HG03175 (cell line): Measurements from ENCODE around the gene PTPRN2.
"Not testable (repeated sequence)": the region's sequence is repeated elsewhere in the genome, so short reads cannot be mapped to it uniquely, and the experiment has no call there.

Experiments
- ATAC-seq: cut with Tn5 transposase; IDR thresholded peaks from one replicate; pipeline ENCODE4 v1.9.1; 2021; ENCODE audit warnings: mild to moderate bottlenecking, moderate library complexity; ENCODE audit not compliant: unreplicated experiment

The PTPRN2 gene

DNA sequence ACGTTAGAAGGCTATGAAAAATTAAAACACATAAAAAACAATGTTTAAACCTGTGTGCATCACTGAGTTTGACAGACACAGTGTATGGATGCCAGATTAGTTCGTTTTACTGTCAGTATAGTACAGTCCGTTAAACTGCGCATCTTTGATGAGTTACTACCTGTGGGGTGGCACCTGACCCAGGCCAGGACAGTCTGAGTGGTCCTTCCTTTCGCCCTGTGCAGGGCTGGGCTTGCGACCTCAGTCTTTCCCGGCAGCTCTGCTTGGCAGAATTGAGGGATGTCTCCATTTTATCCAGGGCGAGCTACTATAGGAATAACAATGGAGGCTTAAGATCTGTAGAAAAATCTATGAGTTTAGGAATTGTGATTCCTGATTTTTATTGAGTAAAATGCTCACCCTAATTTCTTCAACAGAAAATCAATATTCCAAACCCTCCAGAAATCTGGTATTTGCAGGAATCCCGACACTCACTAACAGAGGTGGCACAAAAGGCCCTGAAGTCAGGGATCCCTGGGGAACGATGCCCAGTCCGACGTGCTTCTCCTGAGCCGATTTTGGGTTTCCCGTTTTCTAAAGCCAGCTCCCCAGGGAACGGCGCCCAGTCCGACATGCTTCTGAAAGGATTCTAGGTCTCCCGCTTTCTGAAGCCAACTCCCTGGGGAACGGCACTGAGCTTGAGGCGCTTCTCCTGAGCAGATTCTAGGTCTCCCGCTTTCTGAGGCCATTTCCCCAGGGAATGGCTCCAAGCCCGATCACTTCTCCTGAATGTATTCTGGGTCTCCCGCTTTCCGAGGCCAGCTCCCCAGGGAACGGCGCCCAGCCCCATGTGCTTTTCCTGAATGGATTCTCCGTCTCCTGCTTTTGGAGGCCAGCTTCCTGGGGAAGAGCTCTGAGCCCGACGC lies 873.2 kb downstream of the PTPRN2 start:
- ATAC-seq, result no peak

GRCh38 chr7:157713591-157713990 lies 874.0 kb downstream of the PTPRN2 start:
- ATAC-seq, result no peak

DNA sequence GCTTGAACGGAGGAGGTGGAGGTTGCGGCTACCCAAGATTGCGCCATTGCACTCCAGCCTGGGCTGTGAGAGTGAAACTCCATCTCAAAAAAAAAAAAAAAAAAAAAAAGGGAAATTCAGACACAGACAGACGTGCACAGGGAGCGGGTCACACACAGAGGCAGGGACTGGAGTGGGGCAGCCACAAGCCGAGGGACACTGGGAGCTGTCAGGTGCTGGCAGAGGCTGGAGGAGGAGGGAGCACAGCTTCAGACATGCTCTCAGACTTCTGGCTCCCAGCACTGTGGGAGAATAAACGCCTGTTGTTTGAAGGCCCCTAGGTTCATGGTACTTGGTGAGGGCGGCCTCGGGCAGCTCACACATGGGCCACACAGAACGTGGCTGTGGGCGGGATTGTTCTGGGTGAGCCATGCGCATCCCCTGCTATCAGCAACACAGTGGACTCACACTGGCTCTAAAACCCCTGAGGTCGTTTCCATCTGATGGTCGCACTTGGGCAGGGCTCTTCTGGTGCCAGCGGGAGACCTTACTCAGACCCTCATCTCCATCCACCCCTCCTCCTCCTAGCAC lies 874.9 kb downstream of the PTPRN2 start:
- no peak for ATAC-seq

DNA sequence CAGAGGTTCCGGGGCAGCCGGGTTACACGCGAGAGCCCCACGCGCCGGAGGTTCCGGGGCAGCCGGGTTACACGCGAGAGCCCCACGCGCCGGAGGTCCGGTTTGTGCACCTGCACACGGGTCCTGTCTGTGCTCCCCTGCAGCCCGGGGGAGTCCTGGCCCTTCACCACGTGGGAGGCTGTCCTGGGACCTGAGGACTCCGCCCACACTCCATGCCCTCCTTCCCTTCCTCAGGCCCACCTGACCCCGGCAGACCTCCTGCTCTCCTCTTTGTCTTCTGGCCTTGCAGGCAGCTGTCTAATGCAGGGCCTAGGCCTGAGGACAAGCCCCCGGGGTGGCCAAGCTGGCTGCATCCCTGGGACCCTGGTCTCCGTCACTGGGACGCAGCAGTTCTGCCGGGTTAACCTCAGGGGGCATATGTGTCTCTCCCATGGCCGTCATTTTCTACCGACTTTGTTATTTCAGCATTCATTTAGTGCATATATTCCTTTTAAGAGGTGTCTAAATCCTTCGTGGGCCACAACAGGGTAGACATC lies 876.2 kb downstream of the PTPRN2 start:
- ATAC-seq, result no peak

DNA sequence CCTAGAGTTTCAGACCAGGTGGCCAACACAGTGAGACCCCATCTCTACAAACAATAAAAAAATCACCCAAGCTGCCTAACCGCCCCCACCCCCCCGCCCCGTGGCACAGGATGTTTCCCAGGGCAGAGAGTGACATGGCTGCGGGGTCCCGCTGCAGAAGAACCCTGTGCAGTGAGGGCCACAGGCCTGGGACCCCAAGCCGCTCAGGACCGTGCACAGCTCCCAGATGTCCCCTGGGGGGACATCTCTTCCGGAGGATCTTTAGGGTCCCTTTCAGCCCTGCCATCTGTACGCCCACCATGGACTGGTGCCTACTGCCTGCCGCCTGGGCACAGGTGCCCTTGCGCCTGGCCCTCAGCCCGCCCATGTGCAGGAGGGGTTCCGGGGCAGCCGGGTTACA lies 877.2 kb downstream of the PTPRN2 start:
- no peak for ATAC-seq

DNA sequence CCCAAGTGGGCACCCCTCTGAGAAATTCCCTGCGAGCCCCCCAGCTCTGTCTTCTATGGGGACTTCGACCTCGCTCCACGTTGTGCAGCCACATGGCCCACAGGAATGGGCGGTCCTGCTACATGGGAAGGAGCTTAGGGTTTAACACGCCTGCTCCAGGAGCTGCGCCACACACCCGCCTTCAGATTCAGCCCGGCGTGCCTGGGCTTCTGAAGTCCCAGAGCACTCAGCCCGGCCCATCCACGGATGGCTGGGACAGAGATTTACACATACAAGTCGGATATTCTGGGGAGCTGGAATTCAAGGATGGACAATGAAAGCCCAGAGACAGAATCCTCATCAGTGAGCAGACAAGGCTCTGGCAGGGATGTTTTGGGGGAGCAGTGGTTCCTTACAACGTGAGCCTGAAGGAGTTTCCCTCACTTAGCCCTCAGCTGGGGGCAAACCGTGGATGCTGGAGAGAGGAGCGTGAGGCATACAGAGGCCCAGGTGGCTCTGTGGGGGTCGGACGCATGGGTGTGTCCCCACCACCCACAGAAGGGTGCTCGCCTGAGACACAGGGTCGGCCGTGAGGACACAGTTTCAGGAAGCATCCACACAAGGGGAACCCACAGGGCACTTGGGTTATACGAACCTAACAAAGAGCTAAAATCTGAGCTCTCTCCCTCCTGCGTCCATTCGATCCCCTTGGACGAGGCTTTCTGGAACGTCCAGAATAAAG lies 877.9 kb downstream of the PTPRN2 start:
- ATAC-seq, result no peak

GRCh38 chr7:157708919-157709295 lies 878.7 kb downstream of the PTPRN2 start:
- no peak for ATAC-seq

- no peak for ATAC-seq
Measured at GRCh38 chr7:157707983-157708918, 879.4 kb downstream of the PTPRN2 start.

GRCh38 chr7:157704365-157704764 lies 883.3 kb downstream of the PTPRN2 start:
- ATAC-seq, result no peak

DNA sequence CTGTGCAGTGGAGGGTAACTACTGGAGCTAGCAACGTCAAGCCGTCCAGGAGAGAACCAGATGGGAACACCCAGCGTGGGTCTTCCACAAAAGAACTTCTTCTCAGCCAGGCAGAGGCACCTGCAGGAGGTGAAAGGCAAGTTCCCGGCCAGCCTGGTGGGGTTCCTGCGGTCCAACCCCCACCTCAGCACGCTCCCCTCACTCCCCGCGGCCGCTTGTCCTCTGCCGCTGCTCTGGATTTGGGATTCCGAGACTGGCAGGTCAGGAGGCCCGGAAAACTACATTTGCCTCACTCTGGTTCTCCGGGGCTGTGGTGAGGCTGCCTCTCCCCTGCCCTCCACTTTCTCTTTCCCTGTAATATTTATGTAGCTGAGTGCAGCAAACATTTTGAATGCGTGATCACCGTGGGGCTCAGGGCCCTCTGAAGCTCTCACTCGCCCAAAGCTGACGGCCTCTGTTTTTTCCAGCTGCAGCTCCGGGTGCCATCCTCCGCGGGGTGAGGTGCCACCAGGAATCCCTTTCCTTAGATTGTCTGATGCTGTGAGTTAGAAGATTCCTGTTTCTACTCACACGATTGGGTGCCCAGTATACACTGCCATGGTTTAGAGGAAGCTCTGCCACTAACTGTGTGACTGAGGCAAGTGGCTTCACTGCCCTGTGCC lies 884.0 kb downstream of the PTPRN2 start:
- no peak for ATAC-seq

DNA sequence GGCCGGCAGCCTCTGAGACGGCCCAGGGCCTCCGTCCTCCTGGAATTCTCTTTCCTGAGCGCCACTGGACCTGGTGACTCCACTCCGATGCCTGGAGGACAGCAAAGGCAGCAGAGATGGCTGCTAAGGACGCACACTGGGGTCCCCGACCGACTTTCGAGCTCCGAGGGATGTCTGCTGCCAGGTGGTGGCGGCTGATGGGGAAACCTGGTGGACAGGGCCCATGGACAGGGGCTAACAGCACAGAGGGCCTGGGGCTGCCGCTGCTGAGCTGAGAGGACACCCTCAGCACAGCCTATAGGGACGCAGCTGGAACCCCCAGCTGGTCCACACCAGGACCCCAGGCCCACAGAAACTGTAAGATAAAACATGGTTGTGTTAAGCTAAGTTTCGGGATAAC lies 884.5 kb downstream of the PTPRN2 start:
- no peak for ATAC-seq

- no peak for ATAC-seq
Measured at GRCh38 chr7:157702311-157703023, 885.2 kb downstream of the PTPRN2 start.

DNA sequence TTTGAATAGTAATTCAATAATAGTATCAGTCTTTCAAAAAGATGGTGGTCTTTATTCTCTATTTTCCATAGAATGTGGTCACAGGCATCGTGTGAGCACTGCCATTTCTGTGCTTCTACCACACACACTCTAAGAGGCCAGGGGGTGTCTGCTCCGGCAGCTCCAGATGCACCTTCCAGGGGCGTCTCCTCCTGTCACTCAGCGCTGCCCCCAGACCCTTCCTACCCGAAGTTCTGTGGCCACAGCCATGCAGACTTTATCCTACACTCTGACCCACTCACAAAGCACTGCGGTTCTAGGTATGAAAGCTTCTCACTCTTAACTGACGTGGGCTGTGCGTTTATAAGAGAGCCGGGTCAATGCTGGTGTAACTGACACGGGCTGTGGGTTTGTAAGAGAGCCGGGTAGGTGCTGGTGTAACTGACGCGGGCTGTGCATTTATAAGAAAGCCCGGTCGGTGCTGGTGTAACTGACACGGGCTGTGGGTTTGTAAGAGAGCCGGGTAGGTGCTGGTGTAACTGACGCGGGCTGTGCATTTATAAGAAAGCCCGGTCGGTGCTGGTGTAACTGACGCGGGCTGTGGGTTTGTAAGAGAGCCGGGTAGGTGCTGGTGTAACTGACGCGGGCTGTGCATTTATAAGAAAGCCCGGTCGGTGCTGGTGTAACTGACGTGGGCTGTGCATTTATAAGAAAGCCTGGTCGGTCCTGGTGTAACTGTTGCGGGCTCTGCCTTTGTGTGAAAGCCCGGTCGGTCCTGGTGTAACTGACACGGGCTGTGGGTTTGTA lies 886.0 kb downstream of the PTPRN2 start:
- ATAC-seq, result not testable (repeated sequence)

DNA sequence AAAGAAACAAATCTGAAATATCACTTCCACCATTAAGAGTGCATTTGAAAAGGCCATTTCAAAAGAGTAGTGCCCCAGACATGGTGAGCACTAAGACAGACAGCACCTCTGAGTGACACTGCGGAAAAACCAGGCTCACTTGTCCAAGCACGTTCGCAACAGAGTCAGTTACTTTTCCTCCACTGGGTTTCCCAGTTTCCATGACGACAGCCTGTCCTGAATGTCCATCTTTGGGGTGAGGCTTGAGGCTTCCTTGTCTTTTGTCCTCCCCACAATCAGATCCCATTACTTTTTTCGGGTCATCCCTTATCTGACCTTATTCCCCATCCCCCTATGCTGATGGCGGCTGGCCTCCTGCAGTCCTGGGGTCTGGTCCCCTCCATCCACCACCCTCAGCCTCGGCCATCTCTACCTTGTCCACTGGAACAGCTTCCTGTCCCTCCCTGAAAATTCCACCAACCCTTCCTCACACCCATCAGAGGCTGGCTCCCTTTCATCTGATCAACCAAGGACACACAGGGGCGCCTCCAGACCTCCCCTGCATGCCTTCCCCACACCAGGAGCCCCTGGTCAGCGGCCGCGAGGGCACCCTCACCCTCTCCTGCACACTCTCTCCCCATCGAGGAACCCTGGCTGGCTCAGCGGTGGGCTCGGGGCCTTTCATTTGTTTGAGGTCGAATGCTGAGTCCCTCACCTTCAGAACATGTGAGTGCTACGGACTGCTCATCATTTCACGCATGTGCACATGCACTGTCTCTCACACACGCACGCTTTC lies 887.2 kb downstream of the PTPRN2 start:
- ATAC-seq, result no peak

GRCh38 chr7:157699357-157700013 lies 888.1 kb downstream of the PTPRN2 start:
- no peak for ATAC-seq

- ATAC-seq, result not testable (repeated sequence)
Measured at GRCh38 chr7:157697287-157697686, 890.3 kb downstream of the PTPRN2 start.

- not testable (repeated sequence) for ATAC-seq
Measured at GRCh38 chr7:157695609-157696008, 892.0 kb downstream of the PTPRN2 start.
